Ishikawa (cell line): Measurements from ENCODE around the gene CFAP46.

Source experiments
- CEBPB ChIP-seq: IDR thresholded peaks from 2 replicates; pipeline ENCODE4 v1.6.1; 2012
- CREB1 ChIP-seq: IDR thresholded peaks from 2 replicates; pipeline ENCODE4 v1.6.1; 2012; ENCODE audit warnings: low read depth
- EGR1 ChIP-seq: IDR thresholded peaks from 2 replicates; pipeline ENCODE4 v1.6.1; 2012
- FOXM1 ChIP-seq: IDR thresholded peaks from 2 replicates; pipeline ENCODE4 v1.6.1; 2012; ENCODE audit warnings: low read depth, borderline replicate concordance
- MAX ChIP-seq: IDR thresholded peaks from 2 replicates; pipeline ENCODE4 v1.6.1; 2012
- NFIC ChIP-seq: IDR thresholded peaks from 2 replicates; pipeline ENCODE4 v1.6.1; 2012
- RAD21 ChIP-seq: IDR thresholded peaks from 2 replicates; pipeline ENCODE4 v1.6.1; 2012; ENCODE audit warnings: low read depth
- REST ChIP-seq: IDR thresholded peaks from 2 replicates; pipeline ENCODE4 v1.6.1; 2012; ENCODE audit warnings: low read depth, mild to moderate bottlenecking
- TAF1 ChIP-seq: IDR thresholded peaks from 2 replicates; pipeline ENCODE4 v1.6.1; 2012; ENCODE audit warnings: low read depth, mild to moderate bottlenecking
- TCF12 ChIP-seq: IDR thresholded peaks from 2 replicates; pipeline ENCODE4 v1.6.1; 2012; ENCODE audit warnings: low read depth
- TEAD4 ChIP-seq: IDR thresholded peaks from 2 replicates; pipeline ENCODE4 v1.6.1; 2012
- YY1 ChIP-seq: IDR thresholded peaks from 2 replicates; pipeline ENCODE4 v1.6.1; 2012; ENCODE audit warnings: low read depth
- ZBTB7A ChIP-seq: IDR thresholded peaks from 2 replicates; pipeline ENCODE4 v1.6.1; 2012; ENCODE audit warnings: low read depth
- TF ChIP-seq, protein P1 (sequence below): IDR thresholded peaks from 2 replicates; pipeline ENCODE4 v1.6.1; 2012

CFAP46 gene

GRCh38 chr10:132886211-132887099, 55.9 kb downstream of the CFAP46 start:
- peak; percentile 30; the same call in 1 of the 2 replicates for TF ChIP-seq MAX
- TF ChIP-seq, protein P1, sequence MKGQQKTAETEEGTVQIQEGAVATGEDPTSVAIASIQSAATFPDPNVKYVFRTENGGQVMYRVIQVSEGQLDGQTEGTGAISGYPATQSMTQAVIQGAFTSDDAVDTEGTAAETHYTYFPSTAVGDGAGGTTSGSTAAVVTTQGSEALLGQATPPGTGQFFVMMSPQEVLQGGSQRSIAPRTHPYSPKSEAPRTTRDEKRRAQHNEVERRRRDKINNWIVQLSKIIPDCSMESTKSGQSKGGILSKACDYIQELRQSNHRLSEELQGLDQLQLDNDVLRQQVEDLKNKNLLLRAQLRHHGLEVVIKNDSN = no peak
- TF ChIP-seq EGR1 = no peak
- TF ChIP-seq TEAD4 = no peak
- TF ChIP-seq FOXM1 = no peak
- peak; percentile 66 for TF ChIP-seq RAD21
- no peak for TF ChIP-seq TCF12

DNA sequence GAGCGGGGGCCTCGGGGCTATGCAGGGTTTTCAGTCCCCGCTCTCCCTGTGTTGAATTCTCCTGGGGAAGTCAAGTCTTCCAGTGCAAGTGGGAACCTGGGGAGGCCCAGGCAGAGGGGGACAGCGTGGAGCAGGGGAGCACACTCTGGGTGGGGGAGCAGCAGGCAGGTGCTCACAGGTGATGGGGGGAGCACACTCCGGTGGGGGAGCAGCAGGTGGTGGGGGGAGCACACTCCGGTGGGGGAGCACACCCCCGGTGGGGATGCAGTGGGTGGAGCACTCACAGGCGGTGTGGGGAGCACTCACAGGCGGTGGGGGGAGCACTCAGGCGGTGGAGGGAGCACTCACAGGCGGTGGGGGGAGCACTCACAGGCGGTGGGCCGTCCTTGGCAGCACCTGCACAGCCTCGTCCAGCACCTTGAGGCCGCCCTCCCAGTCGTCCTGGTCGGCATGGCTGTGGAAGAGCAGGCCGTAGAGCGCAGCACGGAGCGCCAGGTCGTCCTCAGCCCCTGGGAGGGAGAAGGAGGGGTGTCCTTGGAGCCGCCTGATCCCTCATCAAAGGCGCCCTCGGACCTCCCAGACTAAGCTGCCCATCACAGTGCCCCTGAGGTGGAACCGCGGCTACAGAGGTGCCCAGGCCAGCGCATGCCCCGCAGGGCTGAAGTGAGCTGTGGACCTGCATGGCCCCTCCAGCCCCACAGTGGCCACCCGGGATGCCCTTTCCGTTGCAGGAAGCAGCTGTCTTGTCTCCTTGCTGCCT, 56.7 kb downstream of the CFAP46 start:
- TF ChIP-seq RAD21 (no peak), EGR1 (no peak)

DNA sequence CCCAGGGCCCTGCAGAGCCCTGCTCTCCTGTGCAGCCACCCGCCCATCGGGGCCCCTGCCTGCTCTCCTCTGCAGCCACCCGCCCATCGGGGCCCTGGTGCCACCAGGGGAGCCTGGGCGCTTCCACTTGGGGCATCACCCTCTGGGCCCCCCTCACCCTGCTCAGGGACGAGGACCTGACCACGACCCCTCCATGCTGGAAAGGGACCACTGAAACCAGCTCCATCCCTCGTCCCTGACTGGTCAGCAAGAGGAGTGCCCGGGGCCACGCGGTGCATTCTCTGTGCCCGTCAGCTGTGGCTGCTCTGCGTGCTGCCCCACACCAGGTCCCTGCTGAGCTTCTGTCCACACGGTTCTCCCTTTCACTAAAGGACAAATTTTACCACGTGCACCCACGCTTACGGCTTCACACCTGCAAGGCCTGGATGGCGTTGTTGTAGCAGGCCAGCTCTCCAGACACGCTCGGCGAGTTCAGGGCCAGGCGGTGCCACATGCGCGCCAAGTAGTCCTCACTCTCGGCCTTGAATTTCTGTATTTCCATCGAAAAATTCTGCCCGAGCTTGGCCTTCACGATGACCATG, 57.6 kb downstream of the CFAP46 start:
- TF ChIP-seq MAX (peak; percentile 71), ZBTB7A (no peak), TCF12 (no peak), REST (no peak), YY1 (no peak), EGR1 (no peak)

DNA sequence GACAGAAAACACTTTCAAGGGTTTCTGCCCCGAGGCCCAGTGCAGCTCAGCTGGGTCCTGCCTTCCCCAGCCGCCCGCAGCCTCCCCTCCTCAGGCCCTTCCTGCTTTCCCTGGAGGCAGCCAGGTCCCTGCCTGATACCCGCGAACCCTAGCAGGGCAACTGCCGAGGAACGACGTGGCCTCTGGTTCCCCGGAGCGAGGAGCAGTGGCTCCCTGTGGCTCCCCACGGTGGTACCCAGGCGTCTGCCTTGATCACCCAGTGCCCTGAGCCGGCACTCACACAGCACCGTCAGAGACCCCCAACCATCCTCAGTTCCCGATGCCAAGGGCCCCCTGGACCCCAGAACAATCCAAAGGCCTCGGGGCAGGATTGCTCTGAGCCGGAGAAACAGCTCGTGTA, 58.3 kb downstream of the CFAP46 start:
- TF ChIP-seq TEAD4 (no peak), FOXM1 (no peak), REST (no peak), NFIC (no peak), TAF1 (no peak), RAD21 (no peak), EGR1 (no peak), YY1 (no peak)
- TF ChIP-seq, protein P1 = no peak

GRCh38 chr10:132883391-132883881, 58.9 kb downstream of the CFAP46 start:
- TF ChIP-seq CEBPB (no peak), REST (no peak), MAX (no peak), ZBTB7A (no peak), TAF1 (no peak), TCF12 (no peak), CREB1 (no peak), YY1 (no peak), RAD21 (no peak), NFIC (no peak), EGR1 (no peak), TEAD4 (no peak)
- TF ChIP-seq, protein P1 = no peak
